HFFc6 (cell line): ENCODE measurements around the gene OR4B1. TPM values are rescaled to one million over a fixed set of nuclear protein-coding genes. Genes with fewer than 3 reads are reported as not detected.

Experiments used
- DNase-seq: peaks from one replicate; pipeline ENCODE4 v3.0.0-alpha.2; 2018
- H3K27ac Mint-ChIP-seq: 2 replicates; pipeline ENCODE4 v1.8.0; 2020; ENCODE audit warnings: mild to moderate bottlenecking, mixed read lengths
- H3K27me3 Mint-ChIP-seq: 2 replicates; pipeline ENCODE4 v1.8.0; 2021; ENCODE audit warnings: mild to moderate bottlenecking, moderate library complexity, mixed read lengths; ENCODE audit not compliant: insufficient read depth
- H3K36me3 Mint-ChIP-seq: 2 replicates; pipeline ENCODE4 v1.8.0; 2021; ENCODE audit warnings: low read depth, mixed read lengths
- H3K4me1 Mint-ChIP-seq: 2 replicates; pipeline ENCODE4 v1.8.0; 2020; ENCODE audit warnings: low read depth, mixed read lengths
- H3K4me3 Mint-ChIP-seq: 2 replicates; pipeline ENCODE4 v1.8.0; 2020; ENCODE audit warnings: mild to moderate bottlenecking, moderate library complexity, mixed read lengths
- H3K9me3 Mint-ChIP-seq: 2 replicates; pipeline ENCODE4 v1.8.0; 2020; ENCODE audit warnings: mild to moderate bottlenecking, mixed read lengths
- total RNA-seq, 6 experiments: library from RNA; stranded (reverse); fragmentation: NEBNext Ultra II Directional; extraction: Animal tissue kit (Norgen Biotek cat#: 25700); gene quantifications; 2 replicates in 1 of 6; 3 replicates in 5 of 6; pipeline ENCODE4 v1.2.3, GENCODE V29; 2021
- TF ChIP-seq, protein P1 (sequence below): fragments of 200-600 bp; sonication (generic); IDR thresholded peaks from 2 replicates; pipeline ENCODE4 v1.5.0; 2021; ENCODE audit warnings: antibody characterized with exemption, mild to moderate bottlenecking

Gene OR4B1
- total RNA-seq, 6 experiments from 2014 or later: not detected

- TF ChIP-seq, protein P1, sequence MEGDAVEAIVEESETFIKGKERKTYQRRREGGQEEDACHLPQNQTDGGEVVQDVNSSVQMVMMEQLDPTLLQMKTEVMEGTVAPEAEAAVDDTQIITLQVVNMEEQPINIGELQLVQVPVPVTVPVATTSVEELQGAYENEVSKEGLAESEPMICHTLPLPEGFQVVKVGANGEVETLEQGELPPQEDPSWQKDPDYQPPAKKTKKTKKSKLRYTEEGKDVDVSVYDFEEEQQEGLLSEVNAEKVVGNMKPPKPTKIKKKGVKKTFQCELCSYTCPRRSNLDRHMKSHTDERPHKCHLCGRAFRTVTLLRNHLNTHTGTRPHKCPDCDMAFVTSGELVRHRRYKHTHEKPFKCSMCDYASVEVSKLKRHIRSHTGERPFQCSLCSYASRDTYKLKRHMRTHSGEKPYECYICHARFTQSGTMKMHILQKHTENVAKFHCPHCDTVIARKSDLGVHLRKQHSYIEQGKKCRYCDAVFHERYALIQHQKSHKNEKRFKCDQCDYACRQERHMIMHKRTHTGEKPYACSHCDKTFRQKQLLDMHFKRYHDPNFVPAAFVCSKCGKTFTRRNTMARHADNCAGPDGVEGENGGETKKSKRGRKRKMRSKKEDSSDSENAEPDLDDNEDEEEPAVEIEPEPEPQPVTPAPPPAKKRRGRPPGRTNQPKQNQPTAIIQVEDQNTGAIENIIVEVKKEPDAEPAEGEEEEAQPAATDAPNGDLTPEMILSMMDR: no peak
- H3K36me3 Mint-ChIP-seq: no peaks in the 10 kb centered on the region
- H3K9me3 Mint-ChIP-seq: no peaks in the 10 kb centered on the region; the same call in 1 of the 2 replicates
- no peak for DNase-seq
- no peaks in the 10 kb centered on the region for H3K4me1 Mint-ChIP-seq
- H3K27ac Mint-ChIP-seq: no peak overlapping the region
- H3K27me3 Mint-ChIP-seq: no peaks in the 10 kb centered on the region
- H3K4me3 Mint-ChIP-seq: no peak overlapping the region
Measured at GRCh38 chr11:48261600-48261999, 45.0 kb downstream of the OR4B1 start.

- Mint-ChIP-seq H3K9me3 (no peaks in the 10 kb centered on the region; the same call in 1 of the 2 replicates), H3K36me3 (no peaks in the 10 kb centered on the region), H3K4me1 (no peaks in the 10 kb centered on the region), H3K27ac (no peak within 1 kb of the TSS), H3K4me3 (no peak within 1 kb of the TSS), H3K27me3 (no peaks in the 10 kb centered on the region)
- DNase-seq: no peak
- TF ChIP-seq, protein P1: no peak
Measured at GRCh38 chr11:48263423-48263911, 46.9 kb downstream of the OR4B1 start, which contains the start of gene OR4X1. OR4X1 (plus strand) TSS chr11:48263861; CDS start chr11:48263861, 0 bp downstream.

Other genes with a start within 250 kb of the OR4B1 start
- 10 to 100 TPM; 15.7 to 20.8 (median 19.2) TPM for gene PTPRJ, start 236.3 kb upstream of the OR4B1 start, total RNA-seq
- not detected for gene OR4X2, start 28.3 kb downstream of the OR4B1 start, total RNA-seq
- not detected for gene OR4X1, start 47.1 kb downstream of the OR4B1 start, total RNA-seq
- not detected for gene OR4S1, start 89.4 kb downstream of the OR4B1 start, total RNA-seq
- gene OR4C3, start 108.1 kb downstream of the OR4B1 start, total RNA-seq: not detected
- not detected for gene OR4C5, start 149.7 kb downstream of the OR4B1 start, total RNA-seq